ENCODE measurements around the gene UCP2. TPM values are rescaled to one million over a fixed set of nuclear protein-coding genes. Genes with fewer than 3 reads are reported as not detected.

Gene UCP2
- total RNA-seq, 1 donor from 2014 or later, result 103 TPM

- Mint-ChIP-seq H3K4me3 (ENCODE audit: low read depth) (no peak overlapping the region), H3K9me3 (ENCODE audit: low read depth) (no peaks in the 10 kb centered on the region), H3K27ac (no peak overlapping the region), H3K36me3 (ENCODE audit: insufficient read depth) (peaks cover 8% of the 10 kb centered on the region), H3K27me3 (no peaks in the 10 kb centered on the region), H3K4me1 (ENCODE audit: low read depth) (peaks cover 17% of the 10 kb centered on the region)
- no peak for DNase-seq (ENCODE audit: low spot score, unreplicated experiment)
- no peak for TF ChIP-seq CTCF (IDR thresholded peaks at IDR 0.05; ENCODE audit: unreplicated experiment)
These were observed 23.3 kb upstream of the UCP2 start for GRCh38 chr11:74005721-74006517.

GRCh38 chr11:74004759-74005615 lies 22.3 kb upstream of the UCP2 start:
- Mint-ChIP-seq H3K9me3 (ENCODE audit: low read depth) (no peaks in the 10 kb centered on the region), H3K27ac (peak overlapping the region; percentile 29), H3K4me3 (ENCODE audit: low read depth) (no peak overlapping the region), H3K36me3 (ENCODE audit: insufficient read depth) (peaks cover 6% of the 10 kb centered on the region), H3K27me3 (no peaks in the 10 kb centered on the region), H3K4me1 (ENCODE audit: low read depth) (peaks cover 10% of the 10 kb centered on the region)
- no peak for DNase-seq (ENCODE audit: low spot score, unreplicated experiment)
- no peak for TF ChIP-seq CTCF (IDR thresholded peaks at IDR 0.05; ENCODE audit: unreplicated experiment)

- DNase-seq (ENCODE audit: low spot score, unreplicated experiment), result no peak
- H3K4me1 Mint-ChIP-seq (ENCODE audit: low read depth), result peaks cover 6% of the 10 kb centered on the region
- no peak overlapping the region for H3K27ac Mint-ChIP-seq
- no peak overlapping the region for H3K4me3 Mint-ChIP-seq (ENCODE audit: low read depth)
- H3K9me3 Mint-ChIP-seq (ENCODE audit: low read depth), result no peaks in the 10 kb centered on the region
- peaks cover 7% of the 10 kb centered on the region for H3K36me3 Mint-ChIP-seq (ENCODE audit: insufficient read depth)
- H3K27me3 Mint-ChIP-seq, result no peaks in the 10 kb centered on the region
- TF ChIP-seq CTCF (IDR thresholded peaks at IDR 0.05; ENCODE audit: unreplicated experiment), result no peak
These were observed 21.5 kb upstream of the UCP2 start for GRCh38 chr11:74004046-74004695.

- no peaks in the 10 kb centered on the region for H3K9me3 Mint-ChIP-seq (ENCODE audit: low read depth)
- no peak for DNase-seq (ENCODE audit: low spot score, unreplicated experiment)
- peaks cover 4% of the 10 kb centered on the region for H3K4me1 Mint-ChIP-seq (ENCODE audit: low read depth)
- H3K36me3 Mint-ChIP-seq (ENCODE audit: insufficient read depth), result peaks cover 4% of the 10 kb centered on the region
- no peak overlapping the region for H3K4me3 Mint-ChIP-seq (ENCODE audit: low read depth)
- H3K27me3 Mint-ChIP-seq, result no peaks in the 10 kb centered on the region
- no peak overlapping the region for H3K27ac Mint-ChIP-seq
- no peak for TF ChIP-seq CTCF (IDR thresholded peaks at IDR 0.05; ENCODE audit: unreplicated experiment)
These were observed 20.2 kb upstream of the UCP2 start for GRCh38 chr11:74002832-74003231.

- no peak overlapping the region for H3K27ac Mint-ChIP-seq
- no peak for TF ChIP-seq CTCF (IDR thresholded peaks at IDR 0.05; ENCODE audit: unreplicated experiment)
These were observed 19.2 kb upstream of the UCP2 start for GRCh38 chr11:74001822-74002286.

More at GRCh38 chr11:74001822-74002286, 19.2 kb upstream of the UCP2 start:
- no peaks in the 10 kb centered on the region for H3K27me3 Mint-ChIP-seq
- peaks cover 4% of the 10 kb centered on the region for H3K36me3 Mint-ChIP-seq (ENCODE audit: insufficient read depth)
- DNase-seq (ENCODE audit: low spot score, unreplicated experiment), result no peak
- no peaks in the 10 kb centered on the region for H3K9me3 Mint-ChIP-seq (ENCODE audit: low read depth)
- H3K4me3 Mint-ChIP-seq (ENCODE audit: low read depth), result no peak overlapping the region
- peaks cover 4% of the 10 kb centered on the region for H3K4me1 Mint-ChIP-seq (ENCODE audit: low read depth)

Measured in progenitor cell of endocrine pancreas (in vitro differentiated cells).